ENCODE measurements around the gene C18orf54.
A peak's percentile ranks its signal among the peaks of the same experiment; 100 is the strongest.
"Not testable (repeated sequence)": the region's sequence is repeated elsewhere in the genome, so short reads cannot be mapped to it uniquely, and the experiment has no call there.

C18orf54 gene

DNA sequence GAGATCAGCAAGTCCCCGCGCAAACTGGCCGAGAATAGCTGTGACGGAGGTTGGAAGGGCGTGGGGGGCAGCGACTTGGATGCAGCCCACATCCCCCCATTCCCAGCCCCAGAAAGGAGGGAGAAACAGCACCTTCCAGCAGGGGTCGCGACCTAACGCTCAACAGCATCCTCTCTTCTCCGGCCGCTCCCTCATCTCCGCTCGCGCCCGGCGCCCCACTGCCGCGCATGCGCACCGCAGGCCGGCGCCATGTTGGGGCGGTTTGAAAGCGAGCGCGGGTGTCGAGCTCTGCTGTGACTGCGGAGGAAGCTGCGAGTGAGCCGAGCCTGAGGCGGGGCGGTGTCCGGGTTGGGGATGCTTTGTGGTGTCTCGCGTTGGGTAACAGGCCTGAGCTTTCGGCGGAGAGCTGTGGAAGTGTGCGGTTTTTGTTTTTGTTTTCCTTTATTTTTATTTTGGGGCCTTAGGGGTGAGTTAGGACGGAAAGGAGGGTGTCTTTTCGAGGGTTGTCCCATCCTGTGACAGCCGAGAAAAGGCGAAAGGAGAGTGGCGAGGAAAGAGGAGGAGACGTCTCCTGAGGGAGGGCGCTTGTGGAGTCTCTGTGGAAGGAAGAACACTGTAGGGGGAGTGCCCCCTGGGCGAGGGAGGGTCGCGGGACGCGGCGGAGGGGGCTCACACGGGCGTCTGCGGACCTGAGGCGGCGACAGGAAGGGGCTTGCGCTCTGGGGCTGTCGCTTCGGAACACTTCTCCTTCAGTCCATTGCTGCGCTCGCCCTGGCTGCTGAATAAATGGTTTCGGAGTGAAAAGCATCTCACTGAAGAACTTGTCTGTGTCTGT is at the start of gene C18orf54, which contains the start of gene STARD6:
TSS of gene C18orf54 (plus strand) at position 247 of the 835 bp plus-strand sequence. CDS start 2,667 bp downstream, outside the sequence.
TSS of gene STARD6 (minus strand) at position 199 of the 835 bp plus-strand sequence. CDS start 3,285 bp downstream, outside the sequence.
- peak; percentile 90 for DNase-seq (ENCODE audit: low spot score)

DNA sequence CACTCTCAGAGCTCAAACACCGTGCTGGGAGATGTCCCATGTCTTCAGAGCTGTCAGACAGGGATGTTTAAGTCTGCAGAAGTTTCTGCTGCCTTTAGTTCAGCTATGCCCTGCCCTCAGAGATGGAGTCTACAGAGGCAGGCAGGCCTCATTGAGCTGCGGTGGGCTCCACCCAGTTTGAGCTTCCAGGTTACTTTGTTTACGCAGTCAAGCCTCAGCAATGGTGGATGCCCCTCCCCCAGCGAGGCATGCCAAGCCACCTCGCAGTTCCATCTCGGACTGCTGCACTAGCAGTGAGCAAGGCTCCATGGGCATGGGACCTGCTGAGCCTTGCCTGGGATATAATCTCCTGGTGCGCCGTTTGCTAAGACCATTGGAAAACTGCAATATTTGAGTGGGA is 48.1 kb upstream of the C18orf54 start:
- DNase-seq (ENCODE audit: low spot score), result not testable (repeated sequence)

GRCh38 chr18:54316071-54316820 is 41.5 kb upstream of the C18orf54 start:
- DNase-seq (ENCODE audit: low spot score), result no peak

GRCh38 chr18:54323561-54323960 is 34.1 kb upstream of the C18orf54 start:
- no peak for DNase-seq (ENCODE audit: low spot score)

DNA sequence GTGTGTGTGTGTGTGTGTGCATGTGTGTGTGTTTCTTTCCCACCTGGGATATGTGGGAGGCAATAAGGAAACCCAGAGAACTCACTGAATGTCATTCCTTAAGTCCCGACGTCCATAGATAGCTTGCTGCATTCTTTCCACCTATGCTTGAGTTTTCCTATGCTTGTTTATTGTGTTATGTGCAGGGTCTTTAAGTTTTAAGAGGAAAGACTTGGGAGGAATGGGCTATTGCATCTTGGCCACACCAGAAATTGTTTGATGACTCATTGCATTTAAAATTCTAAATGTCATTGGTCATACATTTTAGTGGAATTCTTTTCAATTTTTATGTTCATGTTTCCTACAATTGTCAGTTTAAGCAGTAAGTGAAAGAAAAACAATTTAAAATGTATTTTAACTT is 33.7 kb upstream of the C18orf54 start:
- no peak for DNase-seq (ENCODE audit: low spot score)

GRCh38 chr18:54327818-54328217 is 29.9 kb upstream of the C18orf54 start:
- no peak for DNase-seq (ENCODE audit: low spot score)

DNA sequence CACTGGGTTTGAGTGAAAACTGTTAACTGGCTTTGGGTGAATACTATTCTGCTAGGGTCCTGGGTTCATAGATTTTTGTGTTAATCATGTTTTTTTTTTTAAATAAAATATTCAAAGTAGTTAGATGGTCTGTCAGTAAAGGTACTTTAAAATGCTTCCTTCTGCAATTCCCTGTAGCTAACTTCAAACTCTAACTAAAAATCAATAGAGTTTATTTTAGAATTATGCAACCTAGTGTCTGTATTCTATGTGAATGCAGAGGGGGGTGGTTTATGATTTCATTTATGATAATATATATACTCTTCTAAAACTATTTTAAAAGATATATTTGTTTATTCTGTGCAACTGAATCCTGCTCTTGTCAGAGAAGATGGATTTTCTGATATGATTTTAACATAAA is 27.9 kb upstream of the C18orf54 start:
- no peak for DNase-seq (ENCODE audit: low spot score)

DNA sequence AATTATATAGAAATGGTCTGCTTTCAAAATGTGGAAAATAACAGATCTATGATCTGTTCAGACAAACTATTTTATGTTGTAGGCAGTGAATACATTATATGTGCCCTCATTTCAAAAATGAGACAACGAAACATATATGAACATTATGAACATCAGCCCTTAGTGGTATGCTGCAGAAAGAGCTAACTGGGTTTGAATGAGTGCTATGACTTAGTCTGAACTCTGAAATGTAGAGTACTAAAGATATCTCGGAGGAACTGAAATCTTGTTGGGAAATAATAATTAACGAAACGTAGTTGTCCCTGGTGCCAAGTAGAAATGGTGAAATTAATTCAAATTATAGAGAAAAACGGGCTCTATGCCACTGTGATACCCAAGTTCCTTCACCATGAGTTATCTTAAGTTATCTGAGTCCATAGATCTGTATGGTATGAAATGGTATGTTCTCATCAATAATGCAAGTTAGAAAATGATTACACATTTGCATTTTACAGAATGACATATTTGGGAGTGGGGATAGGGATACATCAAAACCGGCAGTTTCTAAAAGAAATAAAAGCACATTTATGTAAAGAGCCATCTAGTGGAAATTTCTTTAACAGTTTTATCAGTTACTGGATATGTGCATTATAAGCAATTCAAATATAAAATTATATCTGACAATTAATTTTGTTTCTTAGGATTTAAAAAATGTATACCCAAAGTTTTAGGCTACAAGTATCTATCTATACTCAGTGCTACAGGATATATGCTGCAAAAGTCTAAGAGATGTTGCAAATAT is 26.7 kb upstream of the C18orf54 start:
- peak; percentile 3 for DNase-seq (ENCODE audit: low spot score)

DNA sequence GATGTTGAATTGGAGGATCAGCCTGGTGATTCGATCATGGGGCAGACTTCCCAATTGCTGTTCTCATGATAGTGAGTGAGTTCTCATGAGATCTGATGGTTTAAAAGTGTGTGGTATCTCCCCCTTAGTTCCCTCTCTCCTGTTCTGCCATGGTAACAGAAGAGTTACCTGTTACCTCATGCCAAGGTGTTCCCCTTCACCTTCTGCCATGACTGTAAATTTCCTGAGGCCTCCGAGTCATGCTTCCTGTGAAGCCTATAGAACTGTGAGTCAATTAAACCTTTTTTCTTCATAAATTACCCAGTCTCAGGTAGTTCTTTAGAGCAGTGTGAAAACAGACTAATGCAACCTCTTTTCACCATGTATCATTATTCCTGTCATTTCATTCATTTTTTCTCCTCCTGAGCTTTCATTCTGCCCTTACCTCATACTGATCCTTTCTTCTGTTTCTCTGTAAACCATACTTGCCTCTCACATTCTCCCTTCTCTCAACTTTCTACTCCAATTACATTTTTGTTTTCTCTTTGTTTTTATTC is 22.0 kb upstream of the C18orf54 start:
- DNase-seq (ENCODE audit: low spot score), result no peak

- no peak for DNase-seq (ENCODE audit: low spot score)
Observed at GRCh38 chr18:54338230-54338629, 19.5 kb upstream of the C18orf54 start.

DNA sequence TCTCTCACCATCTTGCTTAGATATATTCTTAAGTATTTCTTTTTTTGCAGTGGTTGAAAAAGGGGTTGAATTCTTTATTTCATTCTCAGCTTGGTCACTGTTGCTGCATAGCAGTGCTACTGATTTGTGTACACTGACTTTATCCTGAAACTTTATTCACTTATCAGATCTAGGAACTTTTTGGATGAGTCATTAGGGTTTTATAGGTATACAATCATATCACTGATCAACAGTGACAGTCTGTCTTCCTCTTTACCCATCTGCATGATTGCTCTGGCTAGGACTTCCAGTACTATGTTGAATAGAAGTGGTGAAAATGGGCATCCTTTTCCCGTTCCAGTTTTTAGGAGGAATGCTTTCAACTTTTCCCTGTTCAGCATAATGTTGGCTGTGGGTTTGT is 6.5 kb upstream of the C18orf54 start:
- DNase-seq (ENCODE audit: low spot score), result no peak

DNA sequence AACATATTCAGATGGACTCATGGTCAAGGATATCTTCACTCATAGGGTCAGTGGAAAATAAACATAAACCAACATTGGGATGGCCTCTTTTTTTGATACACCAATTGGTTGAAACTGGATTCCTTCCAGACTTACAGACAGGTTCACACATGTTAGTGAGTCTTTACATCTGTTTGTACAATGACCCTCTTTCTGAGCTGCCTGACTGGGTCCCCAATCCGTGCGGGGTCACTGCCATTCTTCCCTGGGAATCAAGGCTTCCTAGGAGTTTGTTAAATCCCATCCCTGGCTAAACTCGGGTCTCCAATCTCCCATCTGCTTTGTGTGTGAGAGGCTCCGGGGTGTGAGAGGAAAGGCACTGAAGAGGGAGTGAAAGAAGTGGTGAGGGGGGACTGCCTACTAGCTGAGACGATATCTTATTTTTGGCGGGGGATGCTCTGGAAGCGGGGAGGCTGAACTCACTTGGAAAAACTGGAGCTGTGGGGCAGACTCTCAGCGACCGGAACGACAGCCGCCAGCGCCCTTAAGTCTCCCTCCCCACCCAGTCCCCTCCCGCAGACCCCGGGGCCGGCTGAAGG is 535 bp upstream of the C18orf54 start:
- DNase-seq (ENCODE audit: low spot score), result peak; percentile 51

DNA sequence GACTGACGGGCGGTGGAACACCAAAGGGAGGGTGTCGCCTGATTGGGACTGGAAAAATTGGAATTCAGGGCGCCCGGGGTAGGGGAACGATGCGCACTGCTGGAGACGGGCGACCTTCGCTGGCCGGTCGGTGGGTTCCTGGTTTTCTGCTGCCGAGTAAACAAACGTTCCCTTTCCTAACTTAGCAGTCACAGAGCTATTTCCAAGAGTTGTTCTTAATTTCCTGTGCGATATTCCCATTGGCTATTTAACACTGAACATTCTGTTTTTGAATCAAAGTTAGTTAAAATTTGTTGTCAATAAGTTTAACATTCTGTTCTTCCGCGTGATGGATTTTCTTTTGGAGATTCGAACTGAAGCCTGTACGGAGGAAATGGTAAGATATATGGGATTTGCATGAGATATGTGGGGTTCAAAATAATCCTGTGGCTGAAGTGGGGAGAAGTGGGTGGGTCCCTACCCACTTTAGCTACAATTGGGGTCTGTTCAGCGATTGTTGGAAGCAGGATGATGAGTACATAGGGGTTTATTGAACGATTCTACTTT is 862 bp downstream of the C18orf54 start:
- DNase-seq (ENCODE audit: low spot score), result peak; percentile 38

DNA sequence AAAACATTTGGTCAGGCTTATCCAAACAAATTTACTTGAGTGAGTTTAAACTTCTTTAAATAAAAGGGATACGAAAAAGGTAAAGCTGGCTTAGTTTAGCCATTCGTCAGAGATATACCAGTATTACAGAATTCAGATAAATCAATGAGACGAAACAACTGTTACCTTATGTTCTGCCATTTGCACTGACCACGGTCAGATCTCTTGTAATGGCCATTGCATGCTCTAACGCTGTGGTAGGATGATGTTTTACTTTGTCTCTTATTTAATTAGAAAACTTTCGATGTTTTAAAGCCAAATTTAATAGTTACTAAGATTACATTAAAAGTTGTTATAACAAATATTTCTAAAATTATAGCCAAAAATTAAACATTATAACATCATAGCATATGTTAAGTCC is 1.5 kb downstream of the C18orf54 start:
- DNase-seq (ENCODE audit: low spot score), result peak; percentile 22

DNA sequence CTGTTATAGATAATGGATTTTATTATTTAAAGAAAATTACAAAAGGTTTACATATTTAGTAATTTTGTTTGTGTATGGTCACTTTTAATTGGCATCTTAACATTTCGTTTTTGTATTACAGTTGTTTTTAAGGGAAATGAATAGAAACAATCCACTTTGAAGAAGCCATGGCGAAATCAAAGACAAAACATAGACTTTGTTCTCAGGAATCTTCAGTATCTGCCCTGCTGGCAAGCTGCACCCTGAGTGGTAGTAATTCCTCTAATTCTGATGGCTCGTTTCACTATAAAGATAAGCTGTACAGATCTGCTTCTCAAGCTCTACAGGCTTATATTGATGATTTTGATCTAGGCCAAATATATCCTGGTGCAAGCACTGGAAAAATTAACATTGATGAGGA is 2.7 kb downstream of the C18orf54 start:
- DNase-seq (ENCODE audit: low spot score), result no peak

GRCh38 chr18:54378057-54378456 is 20.4 kb downstream of the C18orf54 start:
- no peak for DNase-seq (ENCODE audit: low spot score)

DNA sequence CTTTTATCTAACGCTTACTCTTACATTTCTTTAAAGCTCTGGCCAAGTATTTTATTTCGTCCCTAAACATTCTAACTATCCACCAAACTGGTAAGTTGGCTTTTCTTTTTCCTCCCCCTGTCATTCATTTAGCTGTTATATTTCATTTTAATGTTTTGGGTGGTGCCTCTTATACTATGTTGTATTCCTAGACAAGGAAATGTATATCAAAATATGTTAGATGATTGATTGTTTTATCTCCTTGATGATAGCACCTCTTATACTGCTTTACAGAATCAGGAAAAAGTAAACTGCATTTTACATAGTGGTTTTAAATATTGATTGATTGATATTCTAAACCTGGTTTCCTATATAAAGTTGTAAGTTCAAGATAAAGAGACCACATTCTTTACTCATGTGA is 23.9 kb downstream of the C18orf54 start:
- no peak for DNase-seq (ENCODE audit: low spot score)

GRCh38 chr18:54382076-54382475 is 24.4 kb downstream of the C18orf54 start:
- DNase-seq (ENCODE audit: low spot score), result no peak

- DNase-seq (ENCODE audit: low spot score), result no peak
Observed at GRCh38 chr18:54382733-54383252, 25.1 kb downstream of the C18orf54 start.

DNA sequence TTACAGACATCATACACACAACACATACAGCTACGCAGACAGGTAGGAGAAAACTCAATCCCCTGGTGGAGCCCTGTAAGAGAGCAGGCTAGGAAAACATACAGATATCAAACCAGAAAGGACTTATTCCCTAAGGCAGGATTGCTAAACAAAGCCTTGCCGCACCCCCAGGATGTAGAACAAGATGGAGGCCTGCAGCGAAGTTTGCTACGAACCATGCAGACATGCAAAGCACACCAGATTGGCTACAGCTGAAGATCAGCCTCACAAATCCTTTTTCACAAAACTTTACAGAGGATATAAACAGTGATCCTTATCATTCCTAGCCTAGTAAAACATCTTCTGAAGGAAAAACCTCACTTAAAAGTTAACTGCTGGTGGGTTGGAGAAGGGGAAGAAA is 28.3 kb downstream of the C18orf54 start:
- DNase-seq (ENCODE audit: low spot score), result no peak
